Fibroblast of pulmonary artery (primary cell): Measurements from ENCODE around the gene COMMD7.
"Not testable (repeated sequence)": the region's sequence is repeated elsewhere in the genome, so short reads cannot be mapped to it uniquely, and the experiment has no call there.

ENCODE experiments used
- DNase-seq: peaks from one replicate; pipeline ENCODE4 v3.0.0-alpha.2; 2010; ENCODE audit warnings: low read depth
- H3K4me3 ChIP-seq: replicated peaks from 2 replicates; pipeline ENCODE4 v1.5.1; 2011; ENCODE audit warnings: low read depth, mild to moderate bottlenecking, control low read depth, low read length, moderate library complexity
- CTCF ChIP-seq: IDR thresholded peaks from 2 replicates; pipeline ENCODE4 v1.5.1; 2011; ENCODE audit warnings: mild to moderate bottlenecking, control low read depth, low read length, inconsistent platforms; ENCODE audit errors: missing control alignments

Gene COMMD7

GRCh38 chr20:32709632-32710121 lies 33.6 kb downstream of the COMMD7 start:
- peak; percentile 14 for DNase-seq
- TF ChIP-seq CTCF: no peak

GRCh38 chr20:32709029-32709631 lies 34.1 kb downstream of the COMMD7 start:
- not testable (repeated sequence) for DNase-seq, H3K4me3 ChIP-seq

More at GRCh38 chr20:32709632-32710121, 33.6 kb downstream of the COMMD7 start:
- no peak overlapping the region for H3K4me3 ChIP-seq

- no peak for TF ChIP-seq CTCF
- H3K4me3 ChIP-seq: no peak overlapping the region
- peak; percentile 21 for DNase-seq
Measured at GRCh38 chr20:32707691-32708581, 35.3 kb downstream of the COMMD7 start.

GRCh38 chr20:32706486-32706885 lies 36.8 kb downstream of the COMMD7 start:
- no peak overlapping the region for H3K4me3 ChIP-seq
- TF ChIP-seq CTCF: no peak
- DNase-seq: no peak

GRCh38 chr20:32702706-32703425 lies 40.4 kb downstream of the COMMD7 start:
- TF ChIP-seq CTCF: no peak
- no peak overlapping the region for H3K4me3 ChIP-seq
- DNase-seq: no peak

- TF ChIP-seq CTCF: no peak
- H3K4me3 ChIP-seq: no peak overlapping the region
- no peak for DNase-seq
Measured at GRCh38 chr20:32697608-32698007, 45.7 kb downstream of the COMMD7 start.

- no peak for TF ChIP-seq CTCF
- no peak overlapping the region for H3K4me3 ChIP-seq
- DNase-seq: no peak
Measured at GRCh38 chr20:32695089-32695488, 48.2 kb downstream of the COMMD7 start.

GRCh38 chr20:32688966-32689365 lies 54.3 kb downstream of the COMMD7 start:
- not testable (repeated sequence) for DNase-seq, H3K4me3 ChIP-seq
